H1 (cell line): Measurements from ENCODE around the gene CFAP100. TPM values are rescaled to one million over a fixed set of nuclear protein-coding genes. Genes with fewer than 3 reads are reported as not detected.

ENCODE experiments used
- CTCF ChIA-PET: fragments of 300-600 bp; sonication (Branson Sonifier 250); formaldehyde crosslinking; loops from one replicate; lab custom pipeline; 2021; ENCODE audit not compliant: partially characterized antibody; lab: Charles Lee
- POLR2A ChIA-PET: fragments of 300-600 bp; sonication (Branson Sonifier 250); formaldehyde crosslinking; loops from one replicate; lab custom pipeline; 2021; ENCODE audit warnings: inconsistent platforms; ENCODE audit not compliant: partially characterized antibody; lab: Charles Lee
- DNase-seq, 2 experiments: peaks; one replicate each; pipeline versions ENCODE4 v3.0.0 to v3.0.0-alpha.2; 2010 to 2022; ENCODE audit warnings: low spot score in 2 of 2, low read depth in 1 of 2, mixed read lengths in 1 of 2
- FAIRE-seq: peaks from 2 replicates; lab custom pipeline; 2011; peaks lifted over from hg19 to GRCh38; lab: Jason Lieb, UNC
- H2AFZ ChIP-seq: 2 replicates; pipeline ENCODE4 v1.8.1; 2012; ENCODE audit warnings: low read length, inconsistent platforms
- H2AK5ac ChIP-seq: 2 replicates; pipeline ENCODE4 v1.6.1; 2013; ENCODE audit warnings: low read depth, low read length
- H2BK120ac ChIP-seq: replicated peaks from 2 replicates; pipeline ENCODE3; 2013; ENCODE audit warnings: low read depth, low read length, inconsistent platforms
- H2BK12ac ChIP-seq: 2 replicates; pipeline ENCODE4 v1.6.1; 2013; ENCODE audit warnings: low read depth, low read length
- H2BK15ac ChIP-seq: 2 replicates; pipeline ENCODE4 v1.6.1; 2013; ENCODE audit warnings: low read length
- H2BK20ac ChIP-seq: 2 replicates; pipeline ENCODE4 v1.6.1; 2013; ENCODE audit warnings: low read length
- H2BK5ac ChIP-seq: 2 replicates; pipeline ENCODE4 v1.6.1; 2013; ENCODE audit warnings: low read depth, low read length
- H3K14ac ChIP-seq: 2 replicates; pipeline ENCODE4 v1.6.1; 2013; ENCODE audit warnings: inconsistent platforms; ENCODE audit not compliant: insufficient read length
- H3K18ac ChIP-seq: 2 replicates; pipeline ENCODE4 v1.6.1; 2013; ENCODE audit warnings: low read length; ENCODE audit errors: extremely low read depth
- H3K23ac ChIP-seq: 2 replicates; pipeline ENCODE4 v1.6.1; 2013; ENCODE audit warnings: inconsistent platforms; ENCODE audit not compliant: insufficient read length
- H3K23me2 ChIP-seq: 2 replicates; pipeline ENCODE4 v1.6.1; 2013; ENCODE audit warnings: low read depth, low read length
- H3K27ac ChIP-seq: 2 replicates; pipeline ENCODE4 v1.6.1; 2011; ENCODE audit warnings: low read depth, low read length, inconsistent platforms
- H3K27me3 ChIP-seq, 4 experiments: replicated peaks in 1 of 4; 1 replicate in 1 of 4; 2 replicates in 3 of 4; pipeline versions ENCODE4 v1.6.1 to v1.8.1; 2011 to 2013; ENCODE audit warnings: low read length in 3 of 4, mild to moderate bottlenecking in 3 of 4, inconsistent platforms in 2 of 4, mixed read lengths in 2 of 4, moderate library complexity in 1 of 4; ENCODE audit not compliant: control insufficient read depth in 3 of 4, insufficient read depth in 3 of 4; ENCODE audit errors: extremely low read depth in 1 of 4
- H3K36me3 ChIP-seq, 4 experiments: 2 replicates each; pipeline versions ENCODE4 v1.6.1 to v1.8.1; 2011 to 2013; ENCODE audit warnings: mild to moderate bottlenecking in 4 of 4, low read length in 3 of 4, moderate library complexity in 2 of 4, control low read depth in 1 of 4, inconsistent platforms in 1 of 4; ENCODE audit not compliant: insufficient read depth in 4 of 4, control insufficient read depth in 2 of 4
- H3K4ac ChIP-seq: replicated peaks from 2 replicates; pipeline ENCODE3; 2013; ENCODE audit warnings: low read length, low read depth, mixed read lengths, inconsistent platforms; ENCODE audit not compliant: insufficient read length
- H3K4me1 ChIP-seq, 4 experiments: replicated peaks in 1 of 4; 1 replicate in 1 of 4; 2 replicates in 3 of 4; pipeline versions ENCODE4 v1.6.1 to v1.8.1; 2011 to 2013; ENCODE audit warnings: low read length in 3 of 4, inconsistent platforms in 2 of 4, mixed read lengths in 1 of 4; ENCODE audit not compliant: insufficient read depth in 4 of 4, control insufficient read depth in 3 of 4
- H3K4me2 ChIP-seq, 2 experiments: 2 replicates each; pipeline versions ENCODE4 v1.6.1 to v1.8.1; 2011 to 2013; ENCODE audit warnings: low read depth in 2 of 2, low read length in 2 of 2, control low read depth in 1 of 2, inconsistent platforms in 1 of 2, mild to moderate bottlenecking in 1 of 2; ENCODE audit not compliant: insufficient read depth in 1 of 2
- H3K4me3 ChIP-seq, 4 experiments: fragments of 200-600, 300-600 bp in 1 of 4; sonication (generic), shearing (Covaris generic), sonication (Bioruptor Twin) in 1 of 4; 2 replicates each; pipeline versions ENCODE4 v1.5.1 to v1.8.1; 2011 to 2016; ENCODE audit warnings: low read length in 4 of 4, low read depth in 3 of 4, control low read depth in 2 of 4, inconsistent platforms in 2 of 4, mild to moderate bottlenecking in 2 of 4, mixed read lengths in 1 of 4, moderate library complexity in 1 of 4; ENCODE audit not compliant: insufficient read depth in 2 of 4; ENCODE audit errors: extremely low read depth in 1 of 4
- H3K56ac ChIP-seq: replicated peaks from 2 replicates; pipeline ENCODE3; 2013; ENCODE audit warnings: low read depth, mild to moderate bottlenecking, mixed read lengths, low read length, inconsistent platforms; ENCODE audit not compliant: insufficient read length
- H3K79me1 ChIP-seq: 2 replicates; pipeline ENCODE4 v1.6.1; 2013; ENCODE audit warnings: low read depth, low read length, control low read depth
- H3K79me2 ChIP-seq, 2 experiments: 2 replicates each; pipeline versions ENCODE4 v1.6.1 to v1.8.1; 2012 to 2013; ENCODE audit warnings: low read length in 2 of 2, mild to moderate bottlenecking in 2 of 2, inconsistent platforms in 1 of 2; ENCODE audit not compliant: insufficient read depth in 2 of 2, control insufficient read depth in 1 of 2
- H3K9ac ChIP-seq, 4 experiments: replicated peaks in 1 of 4; 1 replicate in 1 of 4; 2 replicates in 3 of 4; pipeline versions ENCODE4 v1.6.1 to v1.8.1; 2011 to 2013; ENCODE audit warnings: low read depth in 3 of 4, low read length in 3 of 4, control low read depth in 2 of 4, mild to moderate bottlenecking in 2 of 4, moderate library complexity in 2 of 4, inconsistent platforms in 1 of 4; ENCODE audit errors: extremely low read depth in 1 of 4
- H3K9me3 ChIP-seq, 2 experiments: 2 replicates each; pipeline versions ENCODE4 v1.6.1 to v1.8.1; 2012 to 2013; ENCODE audit warnings: mild to moderate bottlenecking in 2 of 2, moderate library complexity in 2 of 2, control low read depth in 1 of 2, inconsistent platforms in 1 of 2, low read depth in 1 of 2, low read length in 1 of 2, mixed read lengths in 1 of 2; ENCODE audit not compliant: insufficient read depth in 2 of 2
- H4K20me1 ChIP-seq, 2 experiments: replicated peaks in 1 of 2; 2 replicates each; pipeline versions ENCODE3 to v1.8.1; 2011 to 2013; ENCODE audit warnings: inconsistent platforms in 2 of 2, low read length in 2 of 2, mild to moderate bottlenecking in 1 of 2; ENCODE audit not compliant: insufficient read depth in 2 of 2, control insufficient read depth in 1 of 2
- H4K5ac ChIP-seq: 2 replicates; pipeline ENCODE4 v1.6.1; 2013; ENCODE audit warnings: low read length, low read depth, mixed read lengths, inconsistent platforms; ENCODE audit not compliant: insufficient read length
- H4K8ac ChIP-seq: 2 replicates; pipeline ENCODE4 v1.8.0; 2013; ENCODE audit warnings: mild to moderate bottlenecking, moderate library complexity, low read length, inconsistent platforms; ENCODE audit not compliant: insufficient read depth; ENCODE audit errors: extremely low read depth
- H4K91ac ChIP-seq: replicated peaks from 2 replicates; pipeline ENCODE3; 2013; ENCODE audit warnings: low read length, mixed read lengths, inconsistent platforms; ENCODE audit not compliant: insufficient read length
- NRF1 ChIP-seq: IDR thresholded peaks from 2 replicates; pipeline ENCODE4 v1.6.1; 2011; ENCODE audit warnings: mild to moderate bottlenecking, low read depth, low read length, improper control_type of control experiment
- TAF1 ChIP-seq: IDR thresholded peaks from 2 replicates; pipeline ENCODE4 v1.6.1; 2011; ENCODE audit warnings: mild to moderate bottlenecking, low read depth, low read length
- TCF12 ChIP-seq: IDR thresholded peaks from 2 replicates; pipeline ENCODE4 v1.6.1; 2011; ENCODE audit warnings: low read depth, mild to moderate bottlenecking, low read length
- WGBS, 2 experiments: shearing (Covaris generic) in 1 of 2; methylation state at CpG; one replicate each; pipeline versions ENCODE4 v1.1.6 to v1.1.7; 2013 to 2015; ENCODE audit warnings: low lambda C conversion rate in 2 of 2, mixed read lengths in 2 of 2, inconsistent platforms in 1 of 2, low coverage in 1 of 2, missing lambda C conversion rate in 1 of 2; ENCODE audit not compliant: insufficient replicate concordance in 2 of 2, insufficient coverage in 1 of 2, insufficient read length in 1 of 2; ENCODE audit errors: extremely low coverage in 1 of 2, missing lambda C conversion rate in 1 of 2; 5-methylcytosine and 5-hydroxymethylcytosine counted together
- polyA plus RNA-seq, 7 experiments: library from polyadenylated mRNA; depleted of rRNA in 3 of 7; stranded (reverse) in 5 of 7; unstranded in 2 of 7; fragments of >200 nt in 5 of 7; fragments of 200-250 nt in 2 of 7; gene quantifications; 1 replicate in 5 of 7; 2 replicates in 1 of 7; 4 replicates in 1 of 7; pipeline versions ENCODE4 v1.2.1 to v1.2.3, GENCODE V29; 2011 to 2013; ENCODE audit warnings: missing spikeins in 2 of 7, mixed read lengths in 2 of 7
- total RNA-seq: library from RNA; stranded (reverse); fragmentation: NEBNext Ultra II Directional; extraction: Animal tissue kit (Norgen Biotek cat#: 25700); gene quantifications from 2 replicates; pipeline ENCODE4 v1.2.1, GENCODE V29; 2021

The CFAP100 gene
- total and polyA plus RNA-seq, 2 of the 8 experiments (the other 6 are each of a cell fraction or from before 2014, with no cell fraction given): 0.17 TPM; not detected in 1

DNA sequence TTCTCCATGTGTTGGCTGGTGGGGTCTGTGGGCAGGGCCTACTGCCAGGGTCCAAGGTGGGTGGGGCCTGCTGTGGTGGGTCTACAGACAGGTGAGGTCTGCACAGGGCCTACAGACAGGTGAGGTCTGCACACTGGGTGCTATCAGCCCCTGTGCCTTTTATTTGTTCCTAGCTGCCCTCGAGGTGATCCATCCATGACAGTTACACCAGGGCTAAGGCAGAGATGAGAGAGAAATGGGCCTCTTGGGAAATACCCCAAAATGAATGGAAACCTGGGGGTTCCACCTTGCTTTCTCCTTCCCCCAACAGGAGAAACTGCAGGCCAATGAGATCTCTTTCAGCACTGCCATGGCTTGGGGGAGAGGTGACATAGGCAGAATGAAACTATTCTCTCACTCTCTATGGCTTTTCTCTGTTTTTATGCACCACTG is 36.4 kb downstream of the CFAP100 start:
- Histone ChIP-seq H3K4me3 (no peak overlapping the region), H3K23ac (no peak overlapping the region), H3K27ac (no peak overlapping the region), H3K36me3 (no peaks in the 10 kb centered on the region), H2BK5ac (no peak overlapping the region), H3K14ac (no peak overlapping the region), H2AFZ (no peak overlapping the region), H4K91ac (no peak overlapping the region), H3K18ac (no peak overlapping the region), H3K4me2 (no peak overlapping the region), H3K56ac (no peak overlapping the region), H2BK15ac (no peak overlapping the region), H3K9ac (no peak overlapping the region), H2BK12ac (no peak overlapping the region), H2BK120ac (no peak overlapping the region), H3K23me2 (no peaks in the 10 kb centered on the region), H3K79me1 (no peaks in the 10 kb centered on the region), H4K20me1 (peaks cover 0 to 1% of the 10 kb centered on the region in 2 experiments), H4K8ac (no peak overlapping the region; the same call in 1 of the 2 replicates), H3K4me1 (no peaks in the 10 kb centered on the region; a peak in 1 of 7 replicates), H3K27me3 (no peaks in the 10 kb centered on the region), H3K4ac (no peak overlapping the region), H4K5ac (no peak overlapping the region), H3K9me3 (peaks cover 1 to 3% of the 10 kb centered on the region in 2 experiments; a peak in 2 of 4 replicates), H2AK5ac (no peak overlapping the region), H3K79me2 (no peaks in the 10 kb centered on the region), H2BK20ac (no peak overlapping the region)
- POLR2A ChIA-PET: interaction anchor here (1.5 kb wide), 1 partner anchor 9 kb away, joined by 3 read pairs; no protein-coding TSS in a partner anchor
- WGBS, 2 experiments: 82% methylated on average over 1 of the region's 1 CpG; no CpG with 5 or more reads in 1 of the 2 experiments
- FAIRE-seq: no peak
- CTCF ChIA-PET: interaction anchor here (0.9 kb wide), 1 partner anchor 9 kb away, joined by 4 read pairs; no protein-coding TSS in a partner anchor
- DNase-seq: no peak
- no peak for TF ChIP-seq NRF1
- TF ChIP-seq TAF1: no peak
- TF ChIP-seq TCF12: no peak
